Aorta (tissue), 5 donors: ENCODE results near the gene MT1M. TPM values are rescaled to one million over a fixed set of nuclear protein-coding genes. Genes with fewer than 3 reads are reported as not detected.
A peak's percentile ranks its signal among the peaks of the same experiment; 100 is the strongest.
"Not testable (repeated sequence)": the region's sequence is repeated elsewhere in the genome, so short reads cannot be mapped to it uniquely, and the experiment has no call there.

Experiments used
- ATAC-seq: fragments of 200-7000 bp; cut with Tn5 transposase; one replicate; pipeline ENCODE4 v1.9.1; 2022; ENCODE audit warnings: moderate library complexity; ENCODE audit not compliant: low FRiP score
- DNase-seq, 2 donors: peaks; one replicate each; pipeline ENCODE4 v3.0.0-alpha.2; 2020
- H3K27ac ChIP-seq, 2 donors: one replicate each; pipeline ENCODE4 v1.5.1; 2013; ENCODE audit warnings: low read length in 2 of 2, mild to moderate bottlenecking in 2 of 2, moderate library complexity in 2 of 2, control low read depth in 1 of 2, inconsistent platforms in 1 of 2, low read depth in 1 of 2
- H3K27me3 ChIP-seq, 2 donors: one replicate each; pipeline ENCODE4 v1.6.1; 2013; ENCODE audit warnings: control low read depth in 1 of 2, low read length in 1 of 2, mild to moderate bottlenecking in 1 of 2, moderate library complexity in 1 of 2; ENCODE audit not compliant: insufficient read depth in 2 of 2, control insufficient read depth in 1 of 2
- H3K36me3 ChIP-seq, 2 donors: one replicate each; pipeline ENCODE4 v1.6.1; 2013; ENCODE audit warnings: control low read depth in 1 of 2, low read length in 1 of 2, mild to moderate bottlenecking in 1 of 2; ENCODE audit not compliant: insufficient read depth in 2 of 2, control insufficient read depth in 1 of 2
- H3K4me1 ChIP-seq, 2 donors: one replicate each; pipeline ENCODE4 v1.6.1; 2013; ENCODE audit warnings: low read length in 2 of 2, control low read depth in 1 of 2, mild to moderate bottlenecking in 1 of 2, moderate library complexity in 1 of 2; ENCODE audit not compliant: insufficient read depth in 2 of 2, control insufficient read depth in 1 of 2
- H3K4me3 ChIP-seq, 2 donors: one replicate each; pipeline ENCODE4 v1.5.1; 2013; ENCODE audit warnings: low read length in 2 of 2, control low read depth in 1 of 2, mild to moderate bottlenecking in 1 of 2
- H3K9me3 ChIP-seq: one replicate; pipeline ENCODE4 v1.6.1; 2013; ENCODE audit warnings: mild to moderate bottlenecking, low read length; ENCODE audit not compliant: control insufficient read depth
- WGBS, 2 donors: extraction: QIAGEN DNeasy Blood & Tissue Kit; methylation state at CpG; one replicate each; pipeline ENCODE4 v1.1.7; 2013; 5-methylcytosine and 5-hydroxymethylcytosine counted together
- intact Hi-C, 2 donors: fragments of 100-400 bp; cut with DNase I; formaldehyde crosslinking; loops; one replicate each; pipeline versions ENCODE4 v1.14.2 to v1.15.0; 2022
- long read RNA-seq, 2 donors: library from polyadenylated mRNA; unstranded; transcript quantifications; one replicate each; pipeline ENCODE4 v2.0.0, GENCODE V29; 2020 to 2021
- polyA plus RNA-seq, 2 donors: library from polyadenylated mRNA; stranded (reverse); fragments of 200-250 nt; gene quantifications; one replicate each; pipeline ENCODE4 v1.2.3, GENCODE V29; 2013
- total RNA-seq, 2 donors: library from RNA; stranded (reverse); fragmentation: NEBNext Ultra II Directional; extraction: Animal tissue kit (Norgen Biotek cat#: 25700); gene quantifications; one replicate each; pipeline ENCODE4 v1.2.1, GENCODE V29; 2021
- donor health status: healthy with polysubstance abuse.
- donor health status: Bipolar disorder and iron deficiency.
- donor health status: DM: no; HTN: no; CAD: no.
- donor health status: DM: no; HTN: no; CAD: no.
- donor health status: DM: yes; HTN: yes; CAD: no.

Gene MT1M
- total RNA-seq = 100 to 1,000 TPM in 1 of 2 donors, 10 to 100 TPM in 1; 11.8 to 129 TPM
- 10 to 100 TPM; 40.1 to 72.2 TPM for polyA plus RNA-seq
- long read RNA-seq, donor 1, partial matches to known transcripts = 0 of 13 reads
- long read RNA-seq, donor 1, other reads (novel, unspliced or antisense) = 6 of 13 reads
- long read RNA-seq, donor 2, transcript MT1M-201 (3 exons, 829 nt) = major isoform, 5 of 5 reads
- long read RNA-seq, donor 2, partial matches to known transcripts = 0 of 5 reads
- long read RNA-seq, donor 2, other reads (novel, unspliced or antisense) = 0 of 5 reads

- Histone ChIP-seq H3K36me3 (no peaks in the 10 kb centered on the region), H3K4me3 (peak within 1 kb of the TSS; percentile 37 to 49), H3K27me3 (no peaks in the 10 kb centered on the region), H3K27ac (peak within 1 kb of the TSS in 1 of 2 donors; percentile 87), H3K9me3 (no peaks in the 10 kb centered on the region), H3K4me1 (no peaks in the 10 kb centered on the region)
- DNase-seq (peak; percentile 82 to 92), ATAC-seq (peak; percentile 94)
- 1 to 2% methylated on average over 53 to 61 of the region's 61 CpGs for WGBS, 2 donors
- intact Hi-C loops = no loop called here
Observed at GRCh38 chr16:56632156-56632847, at the start of gene MT1M. Gene MT1M (plus strand): TSS chr16:56632659. CDS start chr16:56632732, 73 bp downstream.

- H3K4me1 ChIP-seq, H3K9me3 ChIP-seq, H3K27ac ChIP-seq, ATAC-seq, H3K27me3 ChIP-seq, H3K36me3 ChIP-seq, intact Hi-C loops, DNase-seq, H3K4me3 ChIP-seq: not testable (repeated sequence)
- 99 to 100% methylated on average over 2 of the region's 2 CpGs for WGBS, 2 donors
Observed at GRCh38 chr16:56582911-56583310, 49.5 kb upstream of the MT1M start.

DNA sequence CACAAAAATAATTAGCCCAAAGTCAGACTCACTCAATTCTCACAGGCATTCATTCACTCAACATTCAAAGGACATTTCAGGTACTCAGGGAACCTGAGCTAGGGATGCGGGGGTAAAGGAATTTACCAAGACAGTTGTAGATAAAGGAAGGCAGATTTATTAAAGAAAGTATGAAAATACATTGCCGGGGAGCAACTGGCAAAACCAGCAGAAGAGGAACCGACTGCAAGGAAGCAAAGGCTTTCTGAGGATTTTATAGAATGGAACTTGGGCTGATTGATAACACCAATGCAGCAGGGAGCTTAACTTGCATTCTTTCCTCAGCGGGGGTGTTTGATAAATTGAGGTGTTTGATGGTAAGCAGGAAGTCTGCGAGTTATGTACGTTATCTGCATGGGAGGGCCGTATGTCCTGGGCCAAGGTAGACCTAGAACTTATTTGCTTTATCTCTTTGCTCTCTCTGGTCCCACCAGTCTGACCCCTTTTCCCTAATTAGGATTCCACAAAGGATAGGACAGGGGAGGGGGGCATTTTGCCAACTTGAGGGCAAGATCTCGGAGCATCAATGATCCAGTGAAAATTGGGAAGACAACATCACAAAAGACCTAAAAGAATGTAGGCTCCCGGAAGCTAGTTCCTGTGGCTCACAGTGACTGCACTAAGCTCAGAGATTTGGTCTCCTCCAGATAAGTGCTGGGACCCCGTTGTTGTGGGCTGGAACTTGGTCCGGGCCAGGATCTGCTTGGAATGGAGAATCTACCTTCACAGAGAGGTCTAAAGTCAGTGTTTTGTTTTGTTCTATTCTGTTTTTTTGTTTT, 48.9 kb upstream of the MT1M start:
- Histone ChIP-seq H3K36me3 (no peaks in the 10 kb centered on the region), H3K27me3 (no peaks in the 10 kb centered on the region), H3K9me3 (no peaks in the 10 kb centered on the region), H3K4me3 (no peak overlapping the region), H3K27ac (no peak overlapping the region), H3K4me1 (no peaks in the 10 kb centered on the region)
- no peak for ATAC-seq
- WGBS, 2 donors = 67 to 70% methylated on average over 11 of the region's 11 CpGs
- intact Hi-C loops = no loop called here
- DNase-seq = no peak

DNA sequence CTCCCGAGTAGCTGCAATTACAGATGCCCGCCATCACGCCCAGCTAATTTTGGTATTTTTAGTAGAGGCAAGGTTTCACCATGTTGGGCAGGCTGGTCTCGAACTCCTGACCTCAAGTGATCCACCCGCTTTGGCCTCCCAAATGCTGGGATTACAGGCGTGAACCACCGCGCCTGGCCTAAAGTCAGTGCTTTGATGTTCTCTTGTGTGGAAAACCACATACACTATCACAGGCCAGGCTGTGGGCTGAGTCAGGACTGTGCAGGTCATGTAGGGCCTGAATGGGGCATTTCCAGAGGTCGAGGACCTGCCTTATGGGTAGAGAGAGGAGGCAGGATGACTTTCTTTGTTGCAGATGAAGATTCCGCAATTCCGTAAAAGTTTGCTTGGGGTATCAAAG, 48.2 kb upstream of the MT1M start:
- no peak for DNase-seq
- H3K4me3 ChIP-seq = no peak overlapping the region
- no peaks in the 10 kb centered on the region for H3K27me3 ChIP-seq
- no peak overlapping the region for H3K27ac ChIP-seq
- no peak for ATAC-seq
- no peaks in the 10 kb centered on the region for H3K4me1 ChIP-seq
- intact Hi-C loops = no loop called here
- no peaks in the 10 kb centered on the region for H3K36me3 ChIP-seq
- 87% methylated on average over 11 of the region's 11 CpGs for WGBS, 2 donors
- H3K9me3 ChIP-seq = no peaks in the 10 kb centered on the region

- H3K4me1 ChIP-seq = no peaks in the 10 kb centered on the region
- no peaks in the 10 kb centered on the region for H3K9me3 ChIP-seq
- no peak overlapping the region for H3K4me3 ChIP-seq
- ATAC-seq (no peak), DNase-seq (no peak)
- 24 to 27% methylated on average over 9 of the region's 9 CpGs for WGBS, 2 donors
- no peaks in the 10 kb centered on the region for H3K27me3 ChIP-seq
- no peak overlapping the region for H3K27ac ChIP-seq
- intact Hi-C loops = no loop called here
- H3K36me3 ChIP-seq = no peaks in the 10 kb centered on the region
Observed at GRCh38 chr16:56588781-56589140, 43.7 kb upstream of the MT1M start.

DNA sequence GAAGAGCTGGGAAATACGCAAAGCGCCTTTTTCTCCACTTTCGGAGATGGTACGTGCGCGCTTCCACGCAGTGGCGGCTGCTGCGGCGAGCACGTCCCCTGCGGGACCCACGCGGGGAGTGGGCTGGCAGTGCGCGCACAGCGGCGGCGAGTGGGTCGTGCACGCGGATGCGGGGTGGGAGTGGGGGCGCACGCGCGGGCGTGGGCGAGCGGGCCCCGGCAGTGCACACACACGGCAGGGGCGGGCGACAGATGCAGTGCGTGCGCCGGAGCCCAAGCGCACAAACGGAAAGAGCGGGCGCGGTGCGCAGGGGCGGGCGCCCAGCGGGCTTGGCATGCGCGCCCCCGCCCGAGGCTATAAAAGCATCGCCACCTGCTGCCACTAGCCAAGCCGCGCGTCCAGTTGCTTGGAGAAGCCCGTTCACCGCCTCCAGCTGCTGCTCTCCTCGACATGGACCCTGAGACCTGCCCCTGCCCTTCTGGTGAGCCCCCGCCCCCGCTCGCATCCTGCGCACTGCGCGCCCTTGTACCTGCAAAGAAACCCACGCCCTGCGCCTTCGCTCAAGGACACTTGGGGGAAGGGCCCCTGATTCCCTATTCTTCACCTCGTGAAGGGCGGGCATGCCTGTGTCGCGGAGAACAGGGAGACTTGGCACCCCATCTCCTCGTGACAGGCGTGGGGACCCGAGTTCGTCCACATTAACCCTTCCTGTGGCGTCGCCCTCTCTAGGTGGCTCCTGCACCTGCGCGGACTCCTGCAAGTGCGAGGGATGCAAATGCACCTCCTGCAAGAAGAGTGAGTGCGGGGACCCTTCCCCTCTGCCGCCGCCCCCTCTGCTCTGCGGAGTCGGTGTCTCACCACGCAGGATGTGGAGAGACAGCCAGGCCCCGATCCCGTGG, 43.1 kb upstream of the MT1M start, which contains the start of gene MT3:
Gene MT3 (plus strand): TSS at position 388 of the 899 bp plus-strand sequence. CDS start 63 bp downstream, at position 451.
- 3 to 5% methylated on average over 70 to 87 of the region's 87 CpGs for WGBS, 2 donors
- Histone ChIP-seq H3K27ac (no peak within 1 kb of the TSS), H3K36me3 (no peaks in the 10 kb centered on the region), H3K27me3 (no peaks in the 10 kb centered on the region), H3K4me3 (peak within 1 kb of the TSS in 1 of 2 donors; percentile 36), H3K9me3 (no peaks in the 10 kb centered on the region), H3K4me1 (no peaks in the 10 kb centered on the region)
- intact Hi-C loops = no loop called here
- ATAC-seq (no peak), DNase-seq (no peak)

GRCh38 chr16:56591377-56592060, 40.9 kb upstream of the MT1M start:
- Histone ChIP-seq H3K9me3 (no peaks in the 10 kb centered on the region), H3K4me3 (no peak overlapping the region), H3K27me3 (no peaks in the 10 kb centered on the region), H3K36me3 (no peaks in the 10 kb centered on the region), H3K4me1 (no peaks in the 10 kb centered on the region), H3K27ac (no peak overlapping the region)
- WGBS, 2 donors = 69 to 75% methylated on average over 4 of the region's 4 CpGs
- DNase-seq (no peak), ATAC-seq (no peak)
- intact Hi-C loops = no loop called here
